Measurements from ENCODE around the gene BCO1. TPM values are rescaled to one million over a fixed set of nuclear protein-coding genes. Genes with fewer than 3 reads are reported as not detected.

The BCO1 gene
- total RNA-seq, 1 experiment from 2014 or later, result 3.7 TPM

DNA sequence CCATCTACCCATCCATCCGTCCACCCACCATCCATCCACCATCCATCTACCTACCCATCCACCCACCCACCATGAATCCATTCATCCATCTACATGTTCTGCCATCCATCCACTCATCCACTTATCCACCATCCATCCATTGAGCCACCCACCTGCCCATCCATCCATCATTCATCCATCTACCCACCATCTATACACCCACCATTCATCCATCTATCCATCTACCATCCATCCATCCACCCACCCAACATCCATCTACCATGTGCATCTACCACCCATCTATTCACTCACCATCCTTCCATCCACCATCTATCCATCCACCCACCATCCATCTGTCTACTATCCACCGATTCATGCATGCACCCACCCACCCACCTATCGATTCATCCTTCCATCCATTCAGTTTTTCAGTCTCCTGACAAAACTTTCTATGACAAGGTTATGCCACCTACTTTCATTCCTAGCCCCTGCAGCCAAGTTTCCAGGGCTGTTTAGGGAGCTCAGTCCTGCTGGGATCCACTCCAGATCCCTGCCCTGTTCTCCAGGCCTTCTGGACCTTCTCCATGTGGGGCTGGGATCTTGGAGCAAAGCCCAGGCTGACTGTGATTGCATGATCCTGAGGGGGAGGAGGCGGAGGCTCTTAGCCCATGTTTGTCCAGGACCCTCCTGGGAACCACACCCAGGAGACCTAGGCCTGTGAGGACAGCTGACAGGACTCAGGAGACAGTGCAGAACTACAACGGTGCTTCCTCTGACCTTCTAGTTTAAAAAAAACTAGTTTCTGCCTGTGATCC, 27.4 kb downstream of the BCO1 start:
- in situ Hi-C loops (cut with HindIII; ENCODE audit: low pct_unique_long_range_greater_than_20kb, low sequenced_read_pairs), result no loop called here

DNA sequence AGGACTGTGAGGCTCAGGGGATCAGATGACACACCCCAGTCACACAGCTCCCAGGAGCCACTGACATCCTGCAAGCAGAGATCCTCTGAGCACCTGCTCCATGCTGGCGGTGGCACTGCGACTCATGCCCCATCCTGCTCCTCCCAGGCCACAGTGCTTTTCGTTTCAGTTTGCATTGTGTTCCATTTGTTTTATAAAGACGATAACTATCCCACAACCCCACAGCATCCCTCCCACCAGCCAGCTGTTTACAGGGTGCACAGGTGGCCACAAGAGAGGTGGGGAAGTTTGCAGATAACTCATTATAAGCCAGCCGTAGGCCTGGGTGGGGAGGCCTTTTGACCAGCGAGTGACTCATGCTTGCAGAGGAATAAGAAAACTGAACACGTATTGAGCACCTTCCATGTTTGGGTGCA, 28.2 kb downstream of the BCO1 start:
- in situ Hi-C loops (cut with HindIII; ENCODE audit: low pct_unique_long_range_greater_than_20kb, low sequenced_read_pairs), result no loop called here
- DNase-seq (ENCODE audit: low read depth), result peak; percentile 46

More for the DNA sequence above, 27.4 kb downstream of the BCO1 start:
- DNase-seq (ENCODE audit: low read depth), result no peak

DNA sequence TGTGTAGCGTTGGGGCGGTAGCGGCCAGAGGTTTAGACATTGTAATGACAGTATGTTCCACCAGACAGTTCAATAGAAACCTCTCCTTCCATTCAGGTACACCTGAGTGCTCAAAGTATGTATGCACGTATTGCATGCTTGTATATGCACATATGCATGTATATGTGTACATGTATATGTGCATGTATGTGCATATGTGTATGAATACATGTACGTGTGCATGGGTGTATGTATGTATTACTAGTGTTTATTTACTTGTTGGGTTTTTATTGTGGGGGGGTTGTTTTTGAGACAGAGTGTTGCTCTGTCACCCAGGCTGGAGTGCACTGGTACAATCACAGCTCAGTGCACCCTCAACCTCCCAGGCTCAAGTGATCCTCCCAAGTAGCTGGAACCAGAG, 30.0 kb downstream of the BCO1 start:
- in situ Hi-C loops (cut with HindIII; ENCODE audit: low pct_unique_long_range_greater_than_20kb, low sequenced_read_pairs), result no loop called here
- DNase-seq (ENCODE audit: low read depth), result no peak

DNA sequence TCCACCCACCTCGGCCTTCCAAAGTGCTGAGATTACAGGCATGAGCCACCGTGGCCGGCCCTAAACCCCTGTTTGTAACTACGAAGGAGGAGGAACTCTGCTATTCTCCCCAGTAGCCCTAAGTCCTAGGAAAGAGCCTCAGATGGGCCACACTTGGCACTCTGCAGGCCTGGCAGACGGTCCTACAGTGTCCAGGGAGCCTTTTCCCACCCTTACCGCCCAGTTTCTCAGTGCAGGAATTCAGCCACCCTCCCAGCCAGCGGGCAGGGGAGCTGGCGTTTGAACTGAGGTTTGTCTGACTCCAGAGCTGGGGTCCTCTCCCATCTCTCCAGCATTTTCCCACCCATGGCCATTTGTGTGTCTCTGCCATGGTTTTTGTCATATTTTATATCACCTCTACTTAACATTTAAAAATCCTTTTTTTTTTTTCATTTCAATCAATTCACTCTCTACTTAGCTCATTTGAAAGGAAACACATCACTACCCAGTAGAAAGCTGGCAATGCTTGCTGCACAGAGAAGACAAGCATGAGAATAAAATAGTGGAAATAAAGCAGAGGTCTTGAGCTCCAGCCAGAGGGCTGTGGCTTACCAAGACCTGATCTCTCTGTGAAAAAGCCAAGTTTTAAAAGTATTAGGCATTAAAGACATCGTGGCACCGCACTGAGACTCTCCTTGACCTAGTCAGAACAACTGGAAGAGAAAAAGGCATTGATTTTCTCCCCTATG, 34.9 kb downstream of the BCO1 start:
- no peak for DNase-seq (ENCODE audit: low read depth)
- in situ Hi-C loops (cut with HindIII; ENCODE audit: low pct_unique_long_range_greater_than_20kb, low sequenced_read_pairs), result no loop called here

DNA sequence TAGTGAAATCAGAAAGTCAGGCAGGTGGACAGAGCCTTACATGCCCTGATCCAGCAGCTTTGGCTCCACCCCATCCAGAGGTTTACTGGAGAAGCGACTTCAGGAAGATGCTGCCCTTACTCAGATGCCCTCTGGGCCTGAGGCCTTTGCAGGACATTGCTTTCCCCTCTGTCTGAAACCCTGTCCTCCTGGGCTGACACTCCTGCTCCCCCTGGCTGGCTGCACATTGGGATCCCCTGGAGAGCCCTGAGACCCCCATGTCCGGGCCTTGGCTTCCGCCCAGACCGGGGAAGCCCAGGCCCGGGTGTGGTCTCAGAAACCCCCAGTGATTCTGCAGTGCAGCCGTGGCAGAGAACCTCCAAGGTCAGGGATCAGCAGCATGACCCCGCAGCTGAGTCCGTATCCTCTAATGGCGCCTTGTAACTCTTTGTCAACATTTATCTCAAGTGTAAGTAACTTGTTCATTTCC, 36.6 kb downstream of the BCO1 start:
- no peak for DNase-seq (ENCODE audit: low read depth)
- in situ Hi-C loops (cut with HindIII; ENCODE audit: low pct_unique_long_range_greater_than_20kb, low sequenced_read_pairs), result no loop called here

DNA sequence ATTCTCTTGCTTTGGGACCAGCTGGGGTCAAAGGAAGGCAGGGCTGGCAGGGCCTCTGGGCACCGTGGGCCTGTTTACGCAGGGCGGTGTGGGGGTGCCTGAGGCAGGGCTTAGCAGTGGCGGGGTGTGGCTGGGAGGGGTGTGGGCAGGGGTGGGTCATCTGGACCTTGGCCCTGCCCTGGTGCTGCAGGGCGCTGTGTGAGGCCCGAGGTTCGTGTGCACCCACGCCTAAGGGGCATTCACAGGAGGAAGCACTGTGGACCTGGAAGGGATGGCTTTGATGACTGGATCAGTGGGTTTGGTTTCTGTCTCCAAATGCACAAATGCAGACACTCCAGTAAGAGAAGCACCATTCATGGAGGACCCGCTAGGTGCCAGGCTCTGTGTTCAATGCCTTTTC, 37.3 kb downstream of the BCO1 start:
- no peak for DNase-seq (ENCODE audit: low read depth)
- in situ Hi-C loops (cut with HindIII; ENCODE audit: low pct_unique_long_range_greater_than_20kb, low sequenced_read_pairs), result no loop called here

DNA sequence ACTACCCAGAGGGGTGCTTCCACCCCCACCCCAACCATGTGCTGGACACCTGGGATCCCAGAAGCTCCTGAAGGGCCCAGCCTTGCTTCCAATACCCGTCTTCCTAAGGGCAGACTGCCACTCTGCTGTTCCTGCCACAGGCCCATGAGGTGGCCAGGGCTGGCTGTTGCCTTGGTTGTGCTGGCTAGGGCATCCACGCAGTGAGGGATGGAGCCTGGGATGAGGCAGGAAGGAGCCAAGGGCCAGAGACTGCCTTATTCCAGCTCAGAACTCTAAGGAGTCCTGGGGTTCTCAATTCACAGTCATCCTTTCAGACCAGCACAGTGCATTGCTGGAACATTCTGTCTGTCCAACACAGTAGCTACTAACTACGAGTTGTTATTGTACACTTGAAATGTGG, 37.8 kb downstream of the BCO1 start:
- in situ Hi-C loops (cut with HindIII; ENCODE audit: low pct_unique_long_range_greater_than_20kb, low sequenced_read_pairs), result no loop called here
- DNase-seq (ENCODE audit: low read depth), result no peak

DNA sequence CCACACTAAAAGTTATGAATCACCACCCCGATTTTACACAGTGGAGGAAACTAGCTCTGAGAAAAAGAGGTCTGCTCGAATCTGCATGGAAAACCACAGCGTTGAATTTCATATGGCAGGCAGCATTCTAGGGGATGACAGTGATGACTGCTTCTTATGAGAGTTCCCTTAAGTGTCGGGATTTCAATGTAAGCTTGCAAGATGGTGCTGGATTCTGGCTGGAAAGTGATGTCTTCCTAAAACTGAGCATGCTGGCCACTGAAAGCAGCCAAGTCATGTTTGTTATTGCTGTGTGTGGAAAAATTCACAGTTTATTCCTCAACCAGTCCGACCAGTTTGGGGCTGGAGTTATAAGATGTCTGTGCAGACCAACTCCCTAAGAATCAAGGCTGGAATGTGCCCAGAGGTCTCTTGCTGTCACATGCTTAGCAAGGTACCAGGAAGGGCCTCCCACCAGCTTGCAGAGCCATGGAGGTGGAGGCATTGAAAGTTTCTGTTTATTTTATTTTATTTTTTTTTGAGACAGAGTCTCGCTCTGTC, 39.1 kb downstream of the BCO1 start:
- in situ Hi-C loops (cut with HindIII; ENCODE audit: low pct_unique_long_range_greater_than_20kb, low sequenced_read_pairs), result no loop called here
- no peak for DNase-seq (ENCODE audit: low read depth)

DNA sequence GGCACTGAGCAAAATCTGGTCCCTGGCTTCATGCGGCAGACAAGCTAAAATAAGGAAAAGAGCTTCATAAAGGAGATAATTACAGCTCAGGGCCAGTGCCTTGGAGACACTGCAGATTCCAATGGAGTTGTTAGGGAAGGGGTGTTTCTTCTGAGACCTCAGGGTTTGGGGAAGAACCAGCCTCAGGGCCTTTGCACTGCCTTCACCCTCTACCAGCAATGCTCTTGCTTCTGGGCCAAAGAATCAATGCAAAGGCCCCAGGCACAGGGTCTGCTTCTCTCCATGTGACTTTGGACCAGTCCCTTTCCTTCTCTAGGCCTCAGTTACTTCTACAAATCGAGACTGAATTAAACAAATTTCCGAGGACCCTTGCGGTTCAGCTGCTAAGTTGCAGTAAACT, 40.0 kb downstream of the BCO1 start:
- DNase-seq (ENCODE audit: low read depth), result no peak
- in situ Hi-C loops (cut with HindIII; ENCODE audit: low pct_unique_long_range_greater_than_20kb, low sequenced_read_pairs), result no loop called here

DNA sequence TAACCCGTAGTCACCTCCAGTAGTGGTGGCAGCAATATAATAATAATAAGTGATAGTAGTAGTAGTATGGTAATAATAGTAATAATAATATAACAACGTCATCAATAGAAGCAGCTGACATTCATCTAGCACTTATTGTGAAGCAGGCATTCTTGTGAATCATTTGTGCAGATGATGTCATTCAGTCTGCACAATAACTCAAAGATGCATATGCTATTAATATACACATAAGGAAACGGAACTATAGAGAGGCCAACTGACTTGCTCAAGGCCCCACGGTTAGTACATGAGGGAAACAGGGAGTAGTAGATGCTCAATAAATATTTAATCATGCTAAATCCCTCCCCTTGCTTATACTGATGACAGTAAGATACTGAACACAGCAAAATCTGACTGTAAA, 40.9 kb downstream of the BCO1 start:
- in situ Hi-C loops (cut with HindIII; ENCODE audit: low pct_unique_long_range_greater_than_20kb, low sequenced_read_pairs), result no loop called here
- no peak for DNase-seq (ENCODE audit: low read depth)

DNA sequence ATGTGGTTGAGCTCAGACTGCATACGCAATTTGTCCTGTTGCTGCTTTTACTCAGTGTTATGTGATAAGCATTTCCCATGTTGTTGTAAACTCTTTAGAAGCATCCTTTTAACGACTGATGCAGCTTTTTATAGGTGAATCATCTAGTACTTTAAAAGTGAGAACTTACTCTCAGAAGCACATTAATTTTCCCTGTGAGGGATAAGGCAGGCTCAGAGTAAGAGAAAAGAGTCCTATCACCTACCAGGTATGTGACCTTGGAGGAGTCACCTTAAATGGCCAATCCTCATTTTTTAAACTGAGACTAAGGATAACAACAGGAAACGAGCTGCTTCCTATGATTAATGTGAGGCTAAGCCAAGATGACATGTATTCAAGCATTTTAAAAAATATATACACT, 41.9 kb downstream of the BCO1 start:
- in situ Hi-C loops (cut with HindIII; ENCODE audit: low pct_unique_long_range_greater_than_20kb, low sequenced_read_pairs), result no loop called here
- no peak for DNase-seq (ENCODE audit: low read depth)

DNA sequence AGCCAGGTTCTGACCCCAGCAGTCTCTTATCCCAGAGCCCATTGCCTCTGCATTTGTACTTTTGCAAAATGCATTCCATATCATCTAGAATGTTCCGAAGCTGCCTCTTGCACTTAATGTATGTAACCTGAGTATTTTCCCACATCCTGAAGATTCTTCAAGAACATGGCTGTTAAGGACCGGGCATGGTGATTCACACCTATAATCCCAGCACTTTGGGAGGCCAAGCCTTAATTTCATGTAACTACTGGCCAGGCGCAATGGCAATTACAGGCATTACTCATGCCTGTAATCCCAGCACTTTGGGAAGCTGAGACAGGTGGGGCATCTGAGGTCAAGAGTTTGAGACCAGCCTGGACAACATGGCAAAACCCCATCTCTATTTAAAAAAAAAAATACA, 44.6 kb downstream of the BCO1 start:
- DNase-seq (ENCODE audit: low read depth), result no peak
- in situ Hi-C loops (cut with HindIII; ENCODE audit: low pct_unique_long_range_greater_than_20kb, low sequenced_read_pairs), result no loop called here

DNA sequence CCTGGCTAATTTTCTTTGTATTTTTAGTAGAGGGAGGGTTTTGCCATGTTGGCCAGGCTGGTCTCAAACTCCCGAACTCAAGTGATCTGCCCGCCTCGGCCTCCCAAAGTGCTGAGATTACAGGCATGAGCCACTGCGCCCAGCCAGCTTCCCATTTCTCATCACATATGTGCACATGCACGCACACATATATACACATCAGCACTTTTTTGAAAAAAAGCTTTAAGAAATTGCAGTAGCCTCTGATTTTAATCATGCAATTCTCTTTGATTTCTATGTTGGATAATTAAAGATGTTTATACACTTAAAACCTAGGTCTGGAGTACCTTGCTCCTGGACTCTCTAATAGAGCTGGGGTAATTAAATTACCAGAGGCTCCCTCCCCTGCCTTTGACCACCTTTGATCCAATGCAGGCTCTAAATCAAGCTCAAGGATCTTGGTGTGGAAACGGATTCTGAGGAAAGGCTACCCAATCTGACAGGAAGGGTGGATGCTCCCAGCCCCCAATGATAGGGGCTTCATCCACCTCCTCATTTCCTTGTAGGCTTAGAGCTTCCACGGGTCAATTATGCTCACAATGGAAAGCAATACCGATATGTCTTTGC, 46.6 kb downstream of the BCO1 start:
- no peak for DNase-seq (ENCODE audit: low read depth)
- in situ Hi-C loops (cut with HindIII; ENCODE audit: low pct_unique_long_range_greater_than_20kb, low sequenced_read_pairs), result no loop called here

DNA sequence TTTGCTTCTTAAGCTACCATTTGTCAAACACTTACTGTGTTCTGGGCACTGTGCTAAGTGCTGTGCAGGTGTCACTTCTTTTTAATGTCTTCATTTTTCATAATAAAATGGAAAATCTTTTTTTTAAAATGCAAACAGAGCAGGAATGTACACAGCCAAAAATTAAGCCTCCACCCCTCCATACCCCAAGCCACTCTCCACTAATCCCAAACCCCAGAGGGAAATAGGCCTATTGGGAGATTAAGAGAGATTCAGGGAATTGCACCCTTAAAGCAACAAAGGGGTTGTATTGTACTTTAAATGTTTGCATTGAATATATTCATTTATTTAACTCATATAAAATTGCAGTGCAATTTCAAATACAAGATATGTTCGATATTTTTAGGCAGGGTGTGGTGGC, 47.7 kb downstream of the BCO1 start:
- in situ Hi-C loops (cut with HindIII; ENCODE audit: low pct_unique_long_range_greater_than_20kb, low sequenced_read_pairs), result no loop called here
- no peak for DNase-seq (ENCODE audit: low read depth)

DNA sequence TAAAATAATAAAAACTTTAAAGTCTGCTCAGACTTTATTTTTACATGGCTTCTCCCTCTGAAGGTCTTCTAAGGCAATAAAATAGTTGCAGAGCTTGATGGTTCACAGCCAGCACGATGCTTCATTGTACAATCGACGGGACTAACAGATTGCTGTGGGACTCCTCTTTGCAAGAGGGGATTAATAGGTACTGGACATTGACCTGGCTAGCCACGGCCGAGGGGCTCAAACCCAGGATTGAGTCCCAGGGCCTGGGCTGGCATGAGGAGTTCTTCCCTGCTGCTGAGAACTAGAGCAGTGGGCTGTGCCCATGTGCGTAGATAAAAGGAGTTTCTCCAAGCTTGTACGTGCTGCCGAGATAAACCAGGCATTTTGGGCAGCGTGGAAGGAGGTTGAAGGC, 52.6 kb downstream of the BCO1 start:
- in situ Hi-C loops (cut with HindIII; ENCODE audit: low pct_unique_long_range_greater_than_20kb, low sequenced_read_pairs), result no loop called here
- DNase-seq (ENCODE audit: low read depth), result no peak

DNA sequence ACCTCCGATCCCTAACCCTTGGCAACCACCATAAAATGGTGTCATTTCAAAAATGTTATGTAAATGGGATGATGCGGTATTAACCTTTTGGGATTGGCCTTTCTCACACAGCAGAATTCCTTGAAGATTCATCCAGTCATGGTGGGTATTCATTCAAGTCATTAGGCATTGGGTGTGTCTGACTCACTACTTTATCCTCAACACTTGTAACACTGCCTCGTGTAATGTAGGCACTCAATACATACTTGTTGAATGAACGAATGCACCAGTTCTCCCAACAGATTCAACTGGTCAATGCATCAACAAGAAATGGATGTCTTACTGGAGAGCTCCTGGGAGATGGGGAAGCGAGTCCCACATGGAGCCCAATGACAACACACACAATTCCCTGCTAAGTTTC, 54.4 kb downstream of the BCO1 start:
- no peak for DNase-seq (ENCODE audit: low read depth)
- in situ Hi-C loops (cut with HindIII; ENCODE audit: low pct_unique_long_range_greater_than_20kb, low sequenced_read_pairs), result no loop called here

DNA sequence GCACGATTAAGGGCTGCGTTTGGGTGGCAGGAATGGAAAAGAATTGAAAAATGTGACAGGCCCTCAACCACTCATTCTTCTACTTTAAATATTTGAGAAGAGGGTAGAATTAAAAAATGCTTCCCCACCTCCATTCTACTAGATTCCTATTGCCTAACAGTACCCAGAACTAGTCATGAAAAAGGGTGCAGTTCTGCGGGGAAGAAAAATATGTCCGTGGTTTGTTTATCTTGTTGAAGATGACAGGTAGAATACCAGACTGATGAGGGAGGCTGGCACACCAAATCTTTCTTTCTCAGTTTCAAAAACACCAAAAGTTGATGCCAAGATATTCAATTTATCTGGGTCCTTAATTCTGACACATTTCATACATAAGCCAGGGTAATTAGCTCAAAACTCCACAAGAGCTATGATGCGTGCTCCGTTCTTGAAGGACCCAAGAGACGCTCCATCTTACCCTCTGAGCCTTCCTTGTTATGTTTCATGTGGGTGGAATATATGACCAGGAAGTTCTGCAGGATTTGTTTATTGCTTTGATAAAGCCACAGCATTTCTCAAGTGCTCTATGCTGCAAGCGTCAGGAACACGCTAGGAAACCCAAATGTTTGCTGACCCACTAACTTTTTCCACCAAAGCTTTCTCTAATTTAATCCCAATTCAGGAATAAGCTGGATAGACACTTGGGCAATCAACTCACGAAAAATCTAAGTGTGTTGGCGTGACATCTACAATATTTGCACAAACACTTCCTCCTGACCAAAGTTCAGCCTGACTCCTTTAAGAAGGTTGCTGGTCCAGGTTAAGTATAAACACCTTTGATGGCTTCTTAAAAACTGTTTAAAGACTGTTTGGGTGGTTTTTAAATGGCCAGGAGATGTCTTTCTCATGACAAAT, 55.7 kb downstream of the BCO1 start:
- DNase-seq (ENCODE audit: low read depth), result no peak
- in situ Hi-C loops (cut with HindIII; ENCODE audit: low pct_unique_long_range_greater_than_20kb, low sequenced_read_pairs), result no loop called here

DNA sequence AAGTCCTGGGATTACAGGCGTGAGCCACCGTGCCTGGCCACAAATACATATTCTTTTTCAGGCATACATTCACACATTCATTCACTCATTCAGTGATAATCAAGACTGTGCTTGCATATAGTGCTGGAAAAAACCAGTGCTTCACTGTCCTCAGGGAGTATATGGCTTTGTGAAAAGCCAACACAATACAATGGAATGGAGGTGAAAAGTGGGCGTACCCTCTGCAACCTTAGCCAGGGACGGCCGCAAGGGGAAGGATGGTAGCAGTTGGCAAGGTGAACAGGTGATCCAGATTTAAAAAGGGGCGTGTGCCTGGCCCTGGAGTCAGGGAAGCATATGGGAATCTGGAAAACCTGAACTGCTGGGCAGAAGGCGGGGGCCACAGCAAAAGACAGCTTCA, 58.1 kb downstream of the BCO1 start:
- DNase-seq (ENCODE audit: low read depth), result no peak
- in situ Hi-C loops (cut with HindIII; ENCODE audit: low pct_unique_long_range_greater_than_20kb, low sequenced_read_pairs), result no loop called here
